ENCODE results near the gene LRRC46.

The LRRC46 gene

GRCh38 chr17:47834756-47835155 is 3.3 kb downstream of the LRRC46 start:
- no peak for DNase-seq

- no peak for DNase-seq
These were observed 5.1 kb downstream of the LRRC46 start for GRCh38 chr17:47836601-47837000.

DNA sequence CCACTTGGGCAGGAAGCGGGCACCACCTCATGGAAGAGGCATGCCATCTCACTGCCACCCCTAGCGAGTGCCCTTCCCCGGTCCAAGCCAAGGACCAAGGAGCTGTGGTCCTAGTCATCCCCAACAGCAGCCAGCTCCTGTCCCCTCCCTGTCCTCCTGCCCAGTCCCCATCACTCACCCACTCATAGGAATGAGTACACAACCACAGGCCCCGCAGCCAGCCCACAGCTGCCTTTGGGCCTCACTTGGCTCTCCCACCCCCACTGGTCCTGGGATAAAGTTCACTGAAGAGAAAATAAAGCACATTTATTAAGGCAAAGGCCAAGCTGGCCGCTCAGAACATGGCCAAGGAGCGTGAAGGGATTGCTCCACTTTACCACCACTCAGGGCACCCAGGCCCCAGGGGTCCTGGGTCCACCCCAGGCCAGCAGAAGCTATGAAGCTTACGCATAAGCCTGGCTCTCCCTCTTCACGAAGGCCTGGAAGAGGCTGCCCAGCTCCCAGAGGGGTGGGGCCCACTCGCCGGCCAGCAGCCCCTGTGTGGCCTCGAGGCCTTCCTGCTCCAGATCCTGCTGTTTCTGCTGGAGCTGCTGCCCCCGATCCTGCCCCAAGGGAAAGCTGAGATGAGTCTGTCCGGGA is 6.0 kb downstream of the LRRC46 start:
- DNase-seq: no peak

GRCh38 chr17:47838636-47839035 is 7.2 kb downstream of the LRRC46 start:
- DNase-seq: no peak

DNA sequence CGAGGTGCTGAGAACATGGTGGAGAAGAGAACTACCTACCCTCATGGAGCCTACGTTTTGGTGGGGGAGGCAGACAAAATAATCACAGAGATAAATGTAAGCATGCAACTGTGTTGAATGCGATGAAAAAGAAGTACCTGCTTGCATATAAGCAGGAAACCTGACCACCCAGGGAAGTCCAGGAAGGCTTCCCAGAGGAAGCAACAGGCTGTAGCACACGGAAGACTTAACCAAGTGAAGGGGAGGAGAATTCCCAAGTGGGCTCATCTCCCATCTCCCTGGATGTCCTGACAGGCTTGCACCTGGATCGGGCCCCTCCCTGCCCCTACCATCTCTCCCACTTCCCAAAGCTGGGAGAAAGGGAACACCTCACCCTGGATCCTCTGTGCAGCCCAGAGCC is 7.6 kb downstream of the LRRC46 start:
- DNase-seq: no peak

GRCh38 chr17:47840001-47840741 is 8.7 kb downstream of the LRRC46 start:
- no peak for DNase-seq

DNA sequence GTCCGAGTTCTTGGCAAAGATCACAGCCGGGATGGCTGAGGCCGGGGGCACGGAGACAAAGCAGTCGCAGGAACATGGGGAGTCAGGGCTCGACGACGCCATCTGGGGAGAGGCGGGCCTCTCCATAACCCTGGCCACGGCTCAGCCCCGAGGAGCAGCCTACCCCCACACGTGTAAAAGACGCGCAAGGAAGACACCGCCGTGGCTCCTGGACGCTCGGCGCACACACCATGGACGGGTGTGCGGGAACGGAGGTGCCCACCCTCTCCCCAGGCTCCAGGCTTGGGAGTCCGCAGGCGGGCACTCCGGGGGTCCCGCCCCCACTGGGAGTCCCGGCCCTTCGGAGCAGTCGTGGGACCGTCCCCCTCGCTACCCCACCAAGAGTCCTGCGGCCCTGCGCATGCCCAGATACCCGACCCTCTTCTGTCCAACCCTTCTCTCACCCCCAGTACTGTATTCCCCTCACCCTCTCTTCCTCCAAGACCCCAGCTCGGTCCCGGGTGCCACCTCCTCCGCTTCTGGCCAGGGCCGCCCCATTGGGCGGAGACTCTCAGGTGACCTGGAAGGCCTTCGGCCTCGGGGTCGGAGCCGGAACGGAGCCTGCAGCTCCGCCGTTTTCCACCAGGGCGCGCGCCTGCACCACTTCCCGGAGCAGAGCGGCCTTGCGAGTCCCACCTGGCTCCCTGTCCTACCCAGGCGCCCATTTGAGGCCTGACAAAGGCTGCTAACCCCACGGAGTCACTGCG is 9.4 kb downstream of the LRRC46 start, which contains the start of gene SCRN2:
TSS of gene SCRN2 (minus strand) at position 532 of the 746 bp plus-strand sequence. CDS start at position 102, 430 bp downstream.
- peak; percentile 68 for DNase-seq

DNA sequence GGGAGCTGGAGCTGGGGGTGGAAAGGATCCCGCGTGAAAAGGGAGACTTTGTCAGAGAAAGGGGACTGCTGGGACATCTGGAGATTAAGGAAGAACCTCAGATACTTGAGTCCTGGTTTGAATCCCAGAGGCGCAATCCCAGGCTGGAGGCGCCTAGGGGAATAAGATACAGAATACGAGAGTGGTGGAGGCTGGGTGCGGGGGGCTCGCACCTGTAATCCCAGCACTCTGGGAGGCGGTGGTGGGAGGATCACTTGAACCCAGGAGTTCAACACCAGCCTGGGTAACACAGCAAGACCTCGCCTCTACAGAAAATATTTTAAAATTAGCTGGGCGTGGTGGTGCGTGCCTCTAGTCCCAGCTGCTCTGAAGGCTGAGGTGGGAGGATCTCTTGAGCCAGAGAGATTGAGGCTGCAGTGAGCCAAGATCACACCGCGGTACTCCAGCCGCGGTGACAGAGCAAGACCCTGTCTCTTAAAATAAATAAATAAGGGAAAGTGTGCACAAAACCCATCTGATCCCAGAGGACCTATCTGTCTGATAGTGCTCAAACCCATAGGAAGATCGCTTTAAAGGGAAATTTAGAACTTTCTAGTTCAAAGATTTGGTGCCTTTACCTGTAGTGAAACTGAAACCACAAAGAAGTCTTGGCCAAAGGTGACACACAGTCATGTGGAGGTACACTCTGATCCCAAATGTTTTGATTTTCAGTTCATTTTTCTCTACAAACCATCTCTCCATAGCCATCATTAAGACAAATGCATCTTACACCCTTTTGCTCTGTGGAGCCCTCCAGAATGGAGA is 10.2 kb downstream of the LRRC46 start:
- DNase-seq: no peak

- DNase-seq: no peak
These were observed 11.9 kb downstream of the LRRC46 start for GRCh38 chr17:47843391-47843730.

DNA sequence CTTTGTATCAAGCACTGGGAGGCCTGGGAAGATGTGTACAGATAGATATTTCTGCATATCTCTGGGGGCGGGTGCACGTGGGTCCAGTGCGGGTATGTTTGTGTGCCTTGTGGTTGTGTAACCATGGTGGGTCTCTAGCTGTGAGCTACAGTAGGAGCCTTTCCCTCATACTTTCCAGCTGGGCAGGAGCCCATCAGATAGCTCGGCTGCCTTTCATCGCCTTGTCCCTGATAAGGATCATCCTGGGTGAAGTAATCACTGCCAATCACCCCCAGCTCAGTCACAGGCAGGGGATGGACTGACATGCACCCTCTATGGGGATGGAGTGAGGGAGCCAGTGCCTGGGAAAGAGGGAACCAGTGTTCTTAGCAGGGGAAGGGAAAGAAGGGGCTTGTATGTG is 12.8 kb downstream of the LRRC46 start:
- no peak for DNase-seq

DNA sequence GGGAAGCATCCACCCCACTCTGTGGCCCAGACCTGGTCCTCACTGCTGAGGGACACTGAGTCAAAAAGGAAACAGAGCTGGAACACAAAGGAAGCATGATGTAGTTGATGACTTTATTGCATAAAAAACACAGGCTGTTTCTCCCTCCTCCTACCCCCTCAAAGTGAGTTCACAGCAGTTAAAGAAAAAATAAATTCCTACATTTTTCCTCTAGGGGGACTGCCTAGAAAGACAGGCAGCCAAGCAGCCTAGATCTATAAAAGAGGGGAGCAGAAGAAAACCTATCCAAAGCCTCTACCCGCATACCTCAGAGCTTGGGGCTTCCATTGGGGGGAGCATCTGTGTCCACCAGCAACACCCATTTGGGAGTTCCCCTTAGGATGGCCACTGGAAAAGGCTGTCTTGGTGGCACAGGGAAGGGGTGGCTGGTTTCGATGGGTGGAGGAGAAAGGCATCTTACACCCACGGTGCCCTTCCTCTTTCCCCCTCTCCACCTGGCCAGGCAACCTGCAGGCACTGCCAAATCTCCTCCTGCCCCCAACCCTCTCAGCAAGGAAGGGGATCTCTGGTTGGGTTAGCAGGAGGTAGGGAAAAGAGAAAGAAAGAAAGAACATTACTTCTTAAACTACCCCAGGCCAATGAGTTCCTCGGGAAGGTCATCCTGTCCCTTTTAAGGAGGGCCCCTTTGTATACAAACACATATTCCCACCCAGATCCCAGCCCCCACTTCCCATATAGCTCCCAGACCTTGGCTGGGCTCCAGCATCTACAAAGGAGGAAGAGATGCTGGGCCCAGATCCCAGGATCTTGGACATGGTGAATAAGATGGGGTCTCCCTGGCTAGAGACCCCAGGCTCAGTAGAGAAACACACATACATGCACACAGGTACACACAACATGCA is 13.6 kb downstream of the LRRC46 start:
- no peak for DNase-seq

DNA sequence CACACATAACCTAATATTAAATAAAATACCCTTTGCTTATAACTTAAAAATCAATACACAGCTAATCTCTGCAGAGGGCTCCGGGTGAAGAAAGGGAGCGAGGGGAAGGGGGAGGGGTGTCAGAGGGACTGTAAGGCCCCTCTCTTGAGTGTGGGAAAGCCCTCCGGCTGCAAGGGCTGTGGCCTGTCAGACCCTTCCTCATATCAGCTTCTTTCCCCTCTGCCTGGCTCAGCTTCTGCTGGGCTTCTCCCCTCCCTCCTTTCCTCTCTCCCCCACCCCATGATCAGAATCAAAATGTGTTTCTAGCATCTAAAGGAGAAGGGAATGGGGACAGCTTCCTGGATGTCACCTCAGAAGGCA is 14.2 kb downstream of the LRRC46 start:
- no peak for DNase-seq

- DNase-seq: no peak
These were observed 15.4 kb downstream of the LRRC46 start for GRCh38 chr17:47846716-47847340.

DNA sequence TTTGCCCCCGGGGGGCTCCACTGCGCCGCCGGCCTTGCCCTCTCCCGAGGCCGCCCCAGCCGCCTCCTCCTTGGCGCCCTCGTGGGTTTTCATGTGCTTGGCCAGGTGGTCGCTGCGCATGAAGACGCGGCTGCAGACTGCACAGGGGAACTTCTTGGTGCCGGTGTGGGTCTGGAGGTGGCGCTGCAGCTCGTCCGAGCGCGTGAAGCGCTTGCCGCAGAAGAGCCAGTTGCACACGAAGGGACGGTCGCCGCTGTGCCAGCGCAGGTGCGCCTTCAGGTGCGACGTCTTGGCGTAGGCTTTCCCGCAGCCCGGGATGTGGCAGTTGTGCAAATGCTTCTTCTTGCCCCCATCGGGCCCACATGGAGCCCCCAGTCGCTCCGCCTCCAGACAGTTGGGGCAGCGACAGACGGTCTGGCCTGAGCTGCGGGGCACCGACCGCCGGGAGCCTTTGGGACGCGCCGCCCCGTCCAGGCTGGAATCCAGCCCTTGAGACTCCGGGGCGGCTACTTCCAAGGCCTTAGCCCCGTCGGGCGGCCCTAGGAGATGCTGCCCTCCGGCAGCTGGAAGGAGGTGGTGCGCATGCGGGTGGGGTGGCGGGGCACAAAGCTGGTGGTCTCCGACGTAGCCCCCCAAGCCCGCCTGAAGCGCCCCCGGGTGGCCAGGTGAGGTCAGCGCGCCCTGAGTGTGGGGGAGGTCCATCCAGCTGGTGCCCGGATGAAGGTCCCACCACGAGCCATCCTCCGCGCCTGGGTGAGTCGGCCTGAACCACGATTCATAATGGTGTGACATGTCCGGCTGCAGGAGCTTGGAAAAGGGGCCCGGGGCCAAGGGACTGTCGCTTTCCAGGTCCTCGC is 16.1 kb downstream of the LRRC46 start:
- DNase-seq: no peak

DNA sequence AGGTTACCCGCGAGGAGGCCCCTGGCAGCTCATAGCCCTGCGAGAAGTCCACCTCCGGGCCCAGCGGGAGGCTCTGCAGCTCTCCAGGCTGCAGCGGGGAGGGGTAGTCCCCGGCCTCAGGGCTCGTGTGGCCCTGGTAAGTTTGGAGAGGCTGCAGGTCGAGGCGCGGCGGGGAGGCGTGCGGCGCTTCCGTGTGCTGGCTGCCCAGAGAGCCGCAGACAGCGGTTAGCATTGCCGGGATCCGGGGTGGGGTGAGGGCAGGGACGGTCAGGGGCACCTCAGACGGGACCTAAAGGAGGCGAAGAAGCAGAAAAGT is 16.7 kb downstream of the LRRC46 start:
- no peak for DNase-seq

GRCh38 chr17:47850373-47850691 is 18.9 kb downstream of the LRRC46 start:
- DNase-seq: no peak

DNA sequence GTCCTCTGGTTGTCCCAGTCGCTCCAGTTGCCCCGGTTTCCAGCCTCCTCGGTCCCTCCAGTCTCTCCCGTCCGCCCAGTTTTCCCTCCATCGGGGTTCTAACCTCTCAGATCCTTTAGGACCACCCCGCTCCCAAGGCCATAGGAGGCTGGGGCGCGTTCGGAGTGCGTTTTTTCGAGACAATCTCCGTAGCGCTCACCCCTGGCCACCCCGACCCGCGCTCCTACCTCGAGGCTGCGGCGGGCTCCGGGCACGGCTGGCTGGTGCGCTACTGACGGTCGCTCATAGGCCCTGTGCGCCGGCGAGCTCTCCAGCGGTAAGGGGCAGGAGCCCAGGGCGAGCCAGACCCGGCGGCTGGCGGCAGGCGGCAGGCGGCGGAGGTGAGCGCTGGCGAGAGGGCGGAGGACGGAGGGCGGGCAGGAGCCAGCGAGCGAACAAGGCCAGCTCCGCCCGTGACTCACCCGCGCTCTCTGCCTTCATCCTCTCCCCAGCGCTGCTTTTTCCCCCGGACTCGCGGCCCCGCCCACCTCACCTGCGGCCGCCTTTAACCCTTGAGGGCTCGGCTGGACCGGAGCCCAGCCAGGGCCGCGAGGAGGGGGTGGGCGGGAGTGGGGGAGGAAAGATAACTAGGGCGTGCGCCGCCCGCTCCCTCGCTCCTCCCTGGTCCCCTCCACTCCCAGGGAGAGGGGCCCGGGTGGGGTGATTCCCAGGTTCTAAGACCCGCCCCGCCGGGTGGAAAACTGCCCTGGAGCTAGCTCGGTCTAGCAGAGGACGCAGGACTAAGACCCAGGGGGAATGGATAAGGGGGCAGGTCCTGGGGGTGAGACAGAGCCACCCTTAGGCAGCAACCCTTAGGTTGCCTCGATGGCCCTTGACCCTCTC is 19.5 kb downstream of the LRRC46 start, which contains the start of gene SP6:
TSS of gene SP6 (minus strand) at position 472 of the 882 bp plus-strand sequence. CDS start 2,734 bp downstream, outside the sequence.
- peak; percentile 44 for DNase-seq

- DNase-seq: no peak
These were observed 20.3 kb downstream of the LRRC46 start for GRCh38 chr17:47851764-47852112.

- DNase-seq: no peak
These were observed 20.9 kb downstream of the LRRC46 start for GRCh38 chr17:47852113-47852949.
